ENCODE data around the gene OTUD3. TPM values are rescaled to one million over a fixed set of nuclear protein-coding genes. Genes with fewer than 3 reads are reported as not detected.

OTUD3 gene
- total and polyA plus RNA-seq, 2 of the 4 experiments (the other 2 are of a cell fraction), result 2.9 to 3.1 TPM

- no peaks in the 10 kb centered on the region; the same call in 1 of the 2 replicates for H3K4me1 ChIP-seq (ENCODE audit: control insufficient read depth, insufficient read depth, low read length)
- H4K8ac ChIP-seq (ENCODE audit: low read depth in 2 of 2, low read length in 2 of 2), result no peak overlapping the region
- intact Hi-C loops (cut with micrococcal nuclease), result no loop called here
- H2BK5ac ChIP-seq (ENCODE audit: low read depth, low read length, poor library complexity, severe bottlenecking), result no peak overlapping the region
- H2BK20ac ChIP-seq (ENCODE audit: low read depth, low read length), result no peak overlapping the region
- H2AK5ac ChIP-seq (ENCODE audit: low read depth, low read length), result no peak overlapping the region
- no peak overlapping the region for H4K91ac ChIP-seq (ENCODE audit: insufficient read depth, low read depth, low read length)
- no TSS peak for BruUV-seq (replicated peaks)
- H3K27ac ChIP-seq (ENCODE audit: insufficient read depth, low read length), result no peak overlapping the region
- no peak overlapping the region for H3K23ac ChIP-seq (ENCODE audit: low read depth, low read length)
- H3K9me1 ChIP-seq (ENCODE audit: insufficient read depth, low read length), result 0 out of 2 replicates have a peak, but pooled peaks cover 2% of the 10 kb centered on the region
- TF ChIP-seq BHLHE40 (IDR thresholded peaks at IDR 0.05; ENCODE audit: low read depth, low read length) (no peak), RFX5 (IDR thresholded peaks at IDR 0.05; ENCODE audit: low read depth, low read length) (no peak), POLR2A (IDR thresholded peaks at IDR 0.05; ENCODE audit: low read depth, low read length) (no peak), CHD1 (IDR thresholded peaks at IDR 0.05; ENCODE audit: low read depth, low read length) (no peak), MAFK (IDR thresholded peaks at IDR 0.05; ENCODE audit: low read depth, low read length) (no peak), CTCF (conservative IDR thresholded peaks at IDR 0.05; ENCODE audit: low read depth, low read length) (no peak), NFE2L2 (IDR thresholded peaks at IDR 0.05; ENCODE audit: low read depth, low read length) (no peak), SMC3 (IDR thresholded peaks at IDR 0.05; ENCODE audit: low read depth, low read length) (no peak), CEBPB (IDR thresholded peaks at IDR 0.05; ENCODE audit: low read depth, low read length) (no peak), ELK1 (IDR thresholded peaks at IDR 0.05; ENCODE audit: borderline replicate concordance, low read depth, low read length) (no peak), MXI1 (IDR thresholded peaks at IDR 0.05; ENCODE audit: borderline replicate concordance, low read depth, low read length) (no peak), MAZ (IDR thresholded peaks at IDR 0.05; ENCODE audit: borderline replicate concordance, low read depth, low read length) (no peak), RAD21 (IDR thresholded peaks at IDR 0.05; ENCODE audit: low read length) (no peak), RCOR1 (IDR thresholded peaks at IDR 0.05; ENCODE audit: insufficient replicate concordance, low read length) (no peak), USF2 (IDR thresholded peaks at IDR 0.05; ENCODE audit: low read depth, low read length) (no peak), FOS (IDR thresholded peaks at IDR 0.05; ENCODE audit: low read depth, low read length) (no peak)
- H3K9ac ChIP-seq (ENCODE audit: low read depth, low read length), result no peak overlapping the region
- peaks cover 2% of the 10 kb centered on the region; the same call in 1 of the 2 replicates for H3K27me3 ChIP-seq (ENCODE audit: control insufficient read depth, insufficient read depth, low read length)
- ChIA-PET POLR2A (ENCODE audit: unreplicated experiment) (no interaction called here), CTCF (interaction anchor here (0.6 kb wide), 1 partner anchor 613 kb away, joined by 3 read pairs; no protein-coding TSS in a partner anchor)
- no peaks in the 10 kb centered on the region for H3K79me1 ChIP-seq (ENCODE audit: low read depth in 1 of 2, low read length in 2 of 2)
- no peaks in the 10 kb centered on the region for H3K9me3 ChIP-seq (ENCODE audit: control insufficient read depth, insufficient read depth, low read length)
- H3K36me3 ChIP-seq (ENCODE audit: control insufficient read depth, insufficient read depth, low read length), result no peaks in the 10 kb centered on the region
- H4K20me1 ChIP-seq (ENCODE audit: insufficient read depth, low read length), result no peaks in the 10 kb centered on the region
- no peak for ATAC-seq (ENCODE audit: low read depth)
- in situ Hi-C loops (cut with MboI; ENCODE audit: low sequenced_read_pairs), result no loop called here
- no peak overlapping the region for H2BK15ac ChIP-seq (ENCODE audit: low read depth, low read length)
- H3K56ac ChIP-seq (ENCODE audit: extremely low read depth, insufficient read depth, low read length), result no peak overlapping the region
- no peak overlapping the region for H3K14ac ChIP-seq (replicated peaks; ENCODE audit: low read depth, low read length)
- no peak overlapping the region for H2AFZ ChIP-seq (replicated peaks; ENCODE audit: low read length, poor library complexity)
- no peak overlapping the region for H3K4ac ChIP-seq (ENCODE audit: low read depth, low read length)
- no peak overlapping the region for H3K4me3 ChIP-seq (ENCODE audit: insufficient read depth, low read depth, low read length)
- no peak overlapping the region for H2BK120ac ChIP-seq (ENCODE audit: low read depth, low read length)
- no peak overlapping the region for H2AK9ac ChIP-seq (replicated peaks; ENCODE audit: low read depth, low read length, poor library complexity)
- no peak overlapping the region for H3K4me2 ChIP-seq (ENCODE audit: low read depth, low read length)
- 74% methylated on average over 3 of the region's 16 CpGs; no CpG with 5 or more reads in 1 of the 2 experiments for WGBS, 2 experiments (ENCODE audit: extremely low coverage in 2 of 2, insufficient read length in 1 of 2)
- dilution Hi-C loops (cut with HindIII; ENCODE audit: low sequenced_read_pairs, unreplicated experiment), result no loop called here
- no peak for DNase-seq
- no peak overlapping the region for H3K18ac ChIP-seq (ENCODE audit: low read depth, low read length)
- H4K5ac ChIP-seq (ENCODE audit: low read depth, low read length), result no peak overlapping the region
Measured at GRCh38 chr1:19877181-19877750, 4.9 kb upstream of the OTUD3 start.

Data from IMR-90 (cell line).